Measurements from ENCODE around the gene RASA3. TPM values are rescaled to one million over a fixed set of nuclear protein-coding genes. Genes with fewer than 3 reads are reported as not detected.

RASA3 gene
- total and polyA plus RNA-seq, 10 of the 15 experiments (the other 5 are each of a cell fraction or from before 2014, with no cell fraction given), result 0.79 to 33.9 (median 17.6) TPM

DNA sequence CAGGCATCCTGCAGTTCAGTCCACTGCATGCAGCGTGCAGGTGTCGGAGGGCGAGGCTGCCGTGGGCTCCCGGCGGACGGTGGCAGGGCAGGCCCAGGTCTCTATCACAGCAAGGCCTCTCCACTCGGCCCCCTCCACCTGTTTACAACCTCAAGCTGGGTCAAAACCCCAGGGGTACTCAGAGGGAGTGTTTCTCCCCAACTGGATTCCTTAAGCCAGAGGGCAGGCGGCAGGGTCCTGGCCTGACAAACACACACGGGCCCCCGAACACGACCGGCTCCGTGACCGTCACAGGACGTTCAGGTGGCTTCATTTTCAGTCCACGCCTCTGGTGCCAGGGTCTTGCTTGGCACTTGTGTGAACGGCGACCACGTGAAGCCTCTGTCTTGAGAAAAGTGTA lies 23.5 kb downstream of the RASA3 start:
- TF ChIP-seq IKZF2 (IDR thresholded peaks at IDR 0.05) (no peak), IRF4 (IDR thresholded peaks at IDR 0.05; ENCODE audit: low read depth, low read length) (no peak), NR2F1 (conservative IDR thresholded peaks at IDR 0.05) (no peak), CHD2 (IDR thresholded peaks at IDR 0.05; ENCODE audit: borderline replicate concordance, low read depth, low read length) (no peak), ZNF207 (IDR thresholded peaks at IDR 0.05; ENCODE audit: borderline replicate concordance) (no peak), ZNF384 (IDR thresholded peaks at IDR 0.05; ENCODE audit: borderline replicate concordance, low read depth, low read length) (no peak), BHLHE40 (IDR thresholded peaks at IDR 0.05; ENCODE audit: borderline replicate concordance in 1 of 2, low read depth in 2 of 2, low read length in 1 of 2) (no peak), KDM1A (IDR thresholded peaks at IDR 0.05; ENCODE audit: borderline replicate concordance) (no peak), GATAD2B (conservative IDR thresholded peaks at IDR 0.05; ENCODE audit: low read depth) (no peak), ATF7 (IDR thresholded peaks at IDR 0.05; ENCODE audit: low read depth) (no peak), LARP7 (IDR thresholded peaks at IDR 0.05) (no peak), STAT1 (conservative IDR thresholded peaks at IDR 0.05) (no peak), ESRRA (IDR thresholded peaks at IDR 0.05; ENCODE audit: low read length) (no peak)
- TF ChIP-seq, protein P1, sequence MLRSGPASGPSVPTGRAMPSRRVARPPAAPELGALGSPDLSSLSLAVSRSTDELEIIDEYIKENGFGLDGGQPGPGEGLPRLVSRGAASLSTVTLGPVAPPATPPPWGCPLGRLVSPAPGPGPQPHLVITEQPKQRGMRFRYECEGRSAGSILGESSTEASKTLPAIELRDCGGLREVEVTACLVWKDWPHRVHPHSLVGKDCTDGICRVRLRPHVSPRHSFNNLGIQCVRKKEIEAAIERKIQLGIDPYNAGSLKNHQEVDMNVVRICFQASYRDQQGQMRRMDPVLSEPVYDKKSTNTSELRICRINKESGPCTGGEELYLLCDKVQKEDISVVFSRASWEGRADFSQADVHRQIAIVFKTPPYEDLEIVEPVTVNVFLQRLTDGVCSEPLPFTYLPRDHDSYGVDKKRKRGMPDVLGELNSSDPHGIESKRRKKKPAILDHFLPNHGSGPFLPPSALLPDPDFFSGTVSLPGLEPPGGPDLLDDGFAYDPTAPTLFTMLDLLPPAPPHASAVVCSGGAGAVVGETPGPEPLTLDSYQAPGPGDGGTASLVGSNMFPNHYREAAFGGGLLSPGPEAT (IDR thresholded peaks at IDR 0.05; ENCODE audit: low read depth), result no peak
- TF ChIP-seq, protein P2, sequence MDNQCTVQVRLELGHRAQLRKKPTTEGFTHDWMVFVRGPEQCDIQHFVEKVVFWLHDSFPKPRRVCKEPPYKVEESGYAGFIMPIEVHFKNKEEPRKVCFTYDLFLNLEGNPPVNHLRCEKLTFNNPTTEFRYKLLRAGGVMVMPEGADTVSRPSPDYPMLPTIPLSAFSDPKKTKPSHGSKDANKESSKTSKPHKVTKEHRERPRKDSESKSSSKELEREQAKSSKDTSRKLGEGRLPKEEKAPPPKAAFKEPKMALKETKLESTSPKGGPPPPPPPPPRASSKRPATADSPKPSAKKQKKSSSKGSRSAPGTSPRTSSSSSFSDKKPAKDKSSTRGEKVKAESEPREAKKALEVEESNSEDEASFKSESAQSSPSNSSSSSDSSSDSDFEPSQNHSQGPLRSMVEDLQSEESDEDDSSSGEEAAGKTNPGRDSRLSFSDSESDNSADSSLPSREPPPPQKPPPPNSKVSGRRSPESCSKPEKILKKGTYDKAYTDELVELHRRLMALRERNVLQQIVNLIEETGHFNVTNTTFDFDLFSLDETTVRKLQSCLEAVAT (IDR thresholded peaks at IDR 0.05), result no peak
- intact Hi-C loops (cut with micrococcal nuclease; ENCODE audit: unreplicated experiment), result no loop called here
- H3K9ac ChIP-seq (ENCODE audit: control insufficient read depth, insufficient read depth, low read length), result no peak overlapping the region
- peaks cover 6% of the 10 kb centered on the region for H3K4me1 ChIP-seq (ENCODE audit: control insufficient read depth, insufficient read depth, low read length)
- in situ Hi-C loops (cut with MboI), result no loop called here
- BruUV-seq (replicated peaks), result no TSS peak
- FAIRE-seq (no peak), ATAC-seq (no peak), DNase-seq (ENCODE audit: low read depth, low spot score) (no peak)
- H3K27ac ChIP-seq (ENCODE audit: control insufficient read depth, insufficient read depth), result no peak overlapping the region
- no peak overlapping the region for H2AFZ ChIP-seq (ENCODE audit: control insufficient read depth, low read depth, low read length)
- no peaks in the 10 kb centered on the region for H4K20me1 ChIP-seq (ENCODE audit: control insufficient read depth, insufficient read depth)
- peaks cover under 1% of the 10 kb centered on the region; the same call in 1 of the 2 replicates for H3K79me2 ChIP-seq (ENCODE audit: control insufficient read depth, insufficient read depth, low read length)
- ChIA-PET CTCF (no interaction called here), SMC1A (ENCODE audit: uncharacterized antibody, unreplicated experiment) (no interaction called here), RAD21 (ENCODE audit: unreplicated experiment) (no interaction called here), POLR2A (no interaction called here)
- WGBS (ENCODE audit: insufficient coverage, insufficient replicate concordance, low lambda C conversion rate, missing lambda C conversion rate), result 88% methylated on average over 20 of the region's 20 CpGs
- H3K9me3 ChIP-seq (replicated peaks; ENCODE audit: control insufficient read depth, insufficient read depth, low read length), result no peaks in the 10 kb centered on the region; the same call in 2 of the 3 replicates
- peaks cover 0 to 8% of the 10 kb centered on the region in 2 experiments; a peak in 2 of 4 replicates for H3K36me3 ChIP-seq (ENCODE audit: control insufficient read depth in 2 of 2, insufficient read depth in 2 of 2, low read length in 1 of 2)
- no peak overlapping the region for H3K4me2 ChIP-seq (ENCODE audit: control insufficient read depth, insufficient read depth)
- H3K4me3 ChIP-seq, result no peak overlapping the region
- H3K27me3 ChIP-seq (replicated peaks in 1 of 2; ENCODE audit: control insufficient read depth in 2 of 2, insufficient read depth in 2 of 2, low read length in 1 of 2), result no peaks in the 10 kb centered on the region

Data from GM12878 (cell line).